Neuronal stem cell (in vitro differentiated cells): ENCODE measurements around the gene NR1H4.

Experiments
- DNase-seq: peaks from one replicate; pipeline ENCODE4 v3.0.0-alpha.2; 2013; ENCODE audit warnings: low spot score
- H2AFZ ChIP-seq: one replicate; pipeline ENCODE4 v1.6.1; 2013; ENCODE audit warnings: mild to moderate bottlenecking, low read length, inconsistent platforms
- H2AK5ac ChIP-seq: 2 replicates; pipeline ENCODE4 v1.6.1; 2013; ENCODE audit warnings: low read depth, mild to moderate bottlenecking, inconsistent platforms, low read length, moderate library complexity, mixed read lengths
- H2BK120ac ChIP-seq: 2 replicates; pipeline ENCODE4 v1.6.1; 2013; ENCODE audit warnings: low read depth, mild to moderate bottlenecking, inconsistent platforms, low read length, moderate library complexity, mixed read lengths
- H2BK12ac ChIP-seq: one replicate; pipeline ENCODE4 v1.6.1; 2013; ENCODE audit warnings: low read length, inconsistent platforms
- H2BK15ac ChIP-seq: 2 replicates; pipeline ENCODE4 v1.6.1; 2013; ENCODE audit warnings: mild to moderate bottlenecking, low read length, inconsistent platforms, mixed read lengths
- H2BK5ac ChIP-seq: one replicate; pipeline ENCODE4 v1.6.1; 2013; ENCODE audit warnings: inconsistent platforms, mild to moderate bottlenecking, low read length, moderate library complexity
- H3K14ac ChIP-seq: one replicate; pipeline ENCODE4 v1.6.1; 2013; ENCODE audit warnings: low read length, inconsistent platforms
- H3K18ac ChIP-seq: 2 replicates; pipeline ENCODE4 v1.6.1; 2013; ENCODE audit warnings: low read length, inconsistent platforms
- H3K23ac ChIP-seq: 2 replicates; pipeline ENCODE4 v1.6.1; 2013; ENCODE audit warnings: low read depth, mild to moderate bottlenecking, mixed read lengths, low read length, inconsistent platforms; ENCODE audit not compliant: poor library complexity
- H3K27ac ChIP-seq: replicated peaks from 3 replicates; pipeline ENCODE4 v1.5.1; 2013; ENCODE audit warnings: low read length, inconsistent platforms
- H3K27me3 ChIP-seq, 3 experiments: 2 replicates each; pipeline ENCODE4 v1.6.1; 2013; ENCODE audit warnings: low read length in 3 of 3, mild to moderate bottlenecking in 2 of 3, inconsistent platforms in 1 of 3, low read depth in 1 of 3, mixed read lengths in 1 of 3, moderate library complexity in 1 of 3; ENCODE audit not compliant: control insufficient read depth in 3 of 3, insufficient read depth in 3 of 3
- H3K36me3 ChIP-seq, 2 donors: replicated peaks in 1 of 2; 2 replicates each; pipeline ENCODE4 v1.6.1; 2013; ENCODE audit warnings: low read length in 2 of 2; ENCODE audit not compliant: control insufficient read depth in 2 of 2, insufficient read depth in 2 of 2
- H3K4ac ChIP-seq: 2 replicates; pipeline ENCODE4 v1.6.1; 2013; ENCODE audit warnings: inconsistent platforms, mild to moderate bottlenecking, low read length, moderate library complexity
- H3K4me1 ChIP-seq, 2 donors: 1 replicate in 1 of 2; 2 replicates in 1 of 2; pipeline ENCODE4 v1.6.1; 2013; ENCODE audit warnings: low read length in 2 of 2, low read depth in 1 of 2; ENCODE audit not compliant: control insufficient read depth in 2 of 2, insufficient read depth in 1 of 2
- H3K4me2 ChIP-seq: one replicate; pipeline ENCODE4 v1.6.1; 2013; ENCODE audit warnings: mild to moderate bottlenecking, low read length, inconsistent platforms; ENCODE audit not compliant: insufficient read depth, poor library complexity, severe bottlenecking
- H3K4me3 ChIP-seq, 2 donors: 2 replicates each; pipeline ENCODE4 v1.5.1; 2013; ENCODE audit warnings: low read length in 2 of 2, mild to moderate bottlenecking in 2 of 2, inconsistent platforms in 1 of 2, moderate library complexity in 1 of 2
- H3K79me1 ChIP-seq: one replicate; pipeline ENCODE4 v1.6.1; 2013; ENCODE audit warnings: low read depth, mild to moderate bottlenecking, inconsistent platforms, low read length, moderate library complexity
- H3K9ac ChIP-seq: one replicate; pipeline ENCODE4 v1.6.1; 2013; ENCODE audit warnings: mild to moderate bottlenecking, low read depth, low read length, inconsistent platforms; ENCODE audit not compliant: poor library complexity
- H3K9me3 ChIP-seq, 2 donors: replicated peaks in 1 of 2; 2 replicates each; pipeline versions ENCODE3 to v1.6.1; 2013; ENCODE audit warnings: low read length in 2 of 2, mild to moderate bottlenecking in 2 of 2, inconsistent platforms in 1 of 2, low read depth in 1 of 2, mixed read lengths in 1 of 2, moderate library complexity in 1 of 2; ENCODE audit not compliant: control insufficient read depth in 2 of 2, insufficient read depth in 1 of 2
- H4K8ac ChIP-seq: one replicate; pipeline ENCODE4 v1.6.1; 2013; ENCODE audit warnings: low read depth, mild to moderate bottlenecking, inconsistent platforms, low read length, moderate library complexity
- H4K91ac ChIP-seq: one replicate; pipeline ENCODE4 v1.6.1; 2013; ENCODE audit warnings: low read length, low read depth, mild to moderate bottlenecking, inconsistent platforms; ENCODE audit not compliant: poor library complexity
- WGBS, 2 donors: extraction: QIAGEN DNeasy Blood & Tissue Kit; methylation state at CpG; one replicate each; pipeline ENCODE4 v1.1.7; 2013; ENCODE audit warnings: missing lambda C conversion rate in 2 of 2, mixed read lengths in 1 of 2; ENCODE audit not compliant: insufficient read length in 2 of 2, insufficient replicate concordance in 1 of 2; ENCODE audit errors: extremely low coverage in 2 of 2; 5-methylcytosine and 5-hydroxymethylcytosine counted together

Gene NR1H4

DNA sequence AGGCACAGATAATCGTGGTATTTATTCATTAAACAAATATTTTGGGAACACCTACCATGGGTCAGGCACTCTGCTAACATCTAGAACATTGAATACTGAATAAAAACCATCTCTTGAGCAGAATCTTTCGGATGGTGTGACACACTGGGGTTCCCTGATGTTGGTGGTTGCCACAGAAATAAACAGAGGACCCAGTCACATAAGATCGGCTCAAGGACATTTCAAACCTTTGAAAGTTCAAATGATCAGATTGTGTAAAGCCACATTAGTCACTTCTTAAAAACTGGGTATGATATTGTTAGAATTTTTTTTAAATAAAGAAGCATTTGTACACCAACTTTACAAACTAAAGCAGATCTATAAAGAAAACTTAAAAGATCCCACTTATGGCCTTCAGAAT lies 39.0 kb downstream of the NR1H4 start:
- no peak overlapping the region for H3K4me3 ChIP-seq
- no peak overlapping the region for H3K4me2 ChIP-seq
- no peaks in the 10 kb centered on the region for H3K79me1 ChIP-seq
- no peak overlapping the region for H3K18ac ChIP-seq
- no peaks in the 10 kb centered on the region for H3K36me3 ChIP-seq
- H3K9ac ChIP-seq: no peak overlapping the region
- no peak overlapping the region for H2BK120ac ChIP-seq
- no peak overlapping the region for H3K23ac ChIP-seq
- DNase-seq: no peak
- no peak overlapping the region for H3K27ac ChIP-seq
- H4K91ac ChIP-seq: no peak overlapping the region
- no peak overlapping the region for H2BK12ac ChIP-seq
- no CpG with 5 or more reads among the region's 3 CpGs for WGBS, 2 donors
- H2AK5ac ChIP-seq: no peak overlapping the region
- no peaks in the 10 kb centered on the region for H3K4me1 ChIP-seq
- no peak overlapping the region for H4K8ac ChIP-seq
- H2AFZ ChIP-seq: no peak overlapping the region
- H3K14ac ChIP-seq: no peak overlapping the region
- no peak overlapping the region for H2BK5ac ChIP-seq
- no peak overlapping the region for H3K4ac ChIP-seq
- H2BK15ac ChIP-seq: no peak overlapping the region
- H3K9me3 ChIP-seq: peaks cover 0 to 3% of the 10 kb centered on the region in 2 donors
- no peaks in the 10 kb centered on the region for H3K27me3 ChIP-seq

DNA sequence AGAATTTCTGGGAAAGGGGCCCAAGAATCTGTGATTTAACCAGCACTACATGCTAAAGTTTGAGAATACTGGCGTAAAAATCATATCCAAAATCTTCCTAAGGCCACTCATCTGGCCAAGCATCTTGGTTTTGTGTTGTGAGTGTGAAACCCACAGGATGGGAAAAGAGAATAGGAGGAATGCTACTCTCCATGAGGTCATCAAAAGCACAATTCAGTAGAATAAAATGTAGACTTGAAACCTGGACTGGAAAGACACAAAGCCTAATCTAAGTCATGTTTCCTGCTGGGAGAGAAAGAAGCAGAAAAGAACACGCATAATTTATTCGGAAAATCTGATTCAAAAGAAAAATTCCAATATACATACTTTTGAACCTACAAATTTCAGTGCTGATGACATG lies 42.3 kb downstream of the NR1H4 start:
- H3K4me1 ChIP-seq: no peaks in the 10 kb centered on the region
- H2AK5ac ChIP-seq: no peak overlapping the region
- no peak overlapping the region for H2AFZ ChIP-seq
- H3K18ac ChIP-seq: no peak overlapping the region
- H3K27ac ChIP-seq: no peak overlapping the region
- no peak overlapping the region for H3K23ac ChIP-seq
- H3K27me3 ChIP-seq: no peaks in the 10 kb centered on the region
- no peaks in the 10 kb centered on the region for H3K79me1 ChIP-seq
- DNase-seq: no peak
- H3K9ac ChIP-seq: no peak overlapping the region
- H3K9me3 ChIP-seq: peaks cover 0 to 3% of the 10 kb centered on the region in 2 donors
- no peak overlapping the region for H4K91ac ChIP-seq
- H2BK120ac ChIP-seq: no peak overlapping the region
- H2BK5ac ChIP-seq: no peak overlapping the region
- H3K4ac ChIP-seq: no peak overlapping the region
- no peak overlapping the region for H3K14ac ChIP-seq
- no peak overlapping the region for H3K4me2 ChIP-seq
- no CpG with 5 or more reads among the region's 3 CpGs for WGBS, 2 donors
- H3K4me3 ChIP-seq: no peak overlapping the region
- no peak overlapping the region for H4K8ac ChIP-seq
- H2BK12ac ChIP-seq: no peak overlapping the region
- H3K36me3 ChIP-seq: no peaks in the 10 kb centered on the region
- no peak overlapping the region for H2BK15ac ChIP-seq

DNA sequence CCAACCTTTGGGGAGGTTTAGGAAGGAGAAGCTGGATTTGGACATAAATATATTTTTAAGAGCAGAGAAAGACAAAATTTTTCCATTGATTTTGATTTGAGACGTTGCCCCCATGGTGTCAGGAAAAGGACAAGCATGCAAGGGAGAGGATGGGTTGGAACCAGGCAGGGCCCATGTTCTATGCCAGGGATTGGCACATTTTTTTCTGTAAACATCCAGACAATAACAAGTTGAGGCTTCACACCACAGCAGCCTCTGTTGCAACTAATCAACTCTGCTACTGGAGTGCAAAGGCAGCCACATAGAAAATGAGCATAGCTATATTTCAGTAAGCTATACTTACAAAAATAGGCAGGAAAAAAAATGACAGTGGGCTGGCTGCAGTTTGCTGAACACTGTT lies 44.7 kb downstream of the NR1H4 start:
- H3K18ac ChIP-seq: no peak overlapping the region
- no peak overlapping the region for H3K4ac ChIP-seq
- no peak overlapping the region for H2BK12ac ChIP-seq
- no peak overlapping the region for H3K4me2 ChIP-seq
- H3K14ac ChIP-seq: no peak overlapping the region
- peaks cover 0 to 3% of the 10 kb centered on the region in 2 donors for H3K9me3 ChIP-seq
- no peak for DNase-seq
- H3K4me3 ChIP-seq: no peak overlapping the region
- no peaks in the 10 kb centered on the region for H3K36me3 ChIP-seq
- no peak overlapping the region for H2AFZ ChIP-seq
- no peak overlapping the region for H4K91ac ChIP-seq
- no peaks in the 10 kb centered on the region for H3K4me1 ChIP-seq
- no peak overlapping the region for H2BK15ac ChIP-seq
- H3K27me3 ChIP-seq: no peaks in the 10 kb centered on the region
- WGBS, 2 donors: no CpG with 5 or more reads among the region's 1 CpG
- no peak overlapping the region for H2BK120ac ChIP-seq
- H3K27ac ChIP-seq: no peak overlapping the region
- no peaks in the 10 kb centered on the region for H3K79me1 ChIP-seq
- H4K8ac ChIP-seq: no peak overlapping the region
- no peak overlapping the region for H3K9ac ChIP-seq
- no peak overlapping the region for H2AK5ac ChIP-seq
- H3K23ac ChIP-seq: no peak overlapping the region
- H2BK5ac ChIP-seq: no peak overlapping the region

DNA sequence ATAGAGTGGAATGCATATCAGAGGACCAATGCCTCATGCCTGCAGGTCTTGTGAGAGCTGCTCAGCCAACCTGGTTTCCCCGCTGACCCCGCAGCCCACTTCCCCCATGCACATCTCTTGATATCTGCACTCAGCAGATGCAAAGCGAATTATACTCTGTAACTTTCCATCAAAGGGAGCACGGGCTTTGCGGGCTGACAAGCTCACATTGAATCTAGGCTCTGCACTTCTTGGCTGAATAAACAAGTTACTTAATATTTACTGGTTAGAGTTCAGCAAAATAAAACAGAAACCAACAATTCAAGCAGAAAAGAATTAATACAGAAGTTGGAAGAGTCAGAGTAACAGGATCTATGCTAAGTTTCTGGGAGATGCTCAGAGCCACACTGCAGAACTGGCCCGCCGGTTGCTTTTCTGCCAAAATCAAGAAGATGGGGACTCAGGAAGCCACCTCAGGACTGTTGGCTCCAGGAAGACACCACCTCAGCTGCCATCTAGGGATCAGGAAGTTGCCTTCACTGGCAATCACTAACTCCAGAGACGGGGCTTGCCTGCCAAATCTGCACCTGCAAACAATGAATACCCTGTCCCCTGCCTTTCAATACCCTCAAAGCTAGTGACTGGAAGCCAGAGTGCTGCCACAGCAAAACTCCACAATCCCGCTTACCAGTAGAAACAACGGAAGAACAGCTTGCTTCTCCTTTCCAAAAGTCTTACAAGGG lies 46.5 kb downstream of the NR1H4 start:
- no peak for DNase-seq
- no peak overlapping the region for H2BK12ac ChIP-seq
- H3K27me3 ChIP-seq: no peaks in the 10 kb centered on the region
- no peak overlapping the region for H3K14ac ChIP-seq
- H3K79me1 ChIP-seq: no peaks in the 10 kb centered on the region
- H3K27ac ChIP-seq: no peak overlapping the region
- H2BK5ac ChIP-seq: no peak overlapping the region
- H4K91ac ChIP-seq: no peak overlapping the region
- no peak overlapping the region for H3K23ac ChIP-seq
- H2BK120ac ChIP-seq: no peak overlapping the region
- H3K4me1 ChIP-seq: no peaks in the 10 kb centered on the region
- H3K36me3 ChIP-seq: no peaks in the 10 kb centered on the region
- no peak overlapping the region for H3K18ac ChIP-seq
- peaks cover 0 to 3% of the 10 kb centered on the region in 2 donors for H3K9me3 ChIP-seq
- H3K4me3 ChIP-seq: no peak overlapping the region
- H4K8ac ChIP-seq: no peak overlapping the region
- no peak overlapping the region for H2AFZ ChIP-seq
- H2BK15ac ChIP-seq: no peak overlapping the region
- WGBS, 2 donors: no CpG with 5 or more reads among the region's 10 CpGs
- H3K9ac ChIP-seq: no peak overlapping the region
- no peak overlapping the region for H2AK5ac ChIP-seq
- H3K4me2 ChIP-seq: no peak overlapping the region
- H3K4ac ChIP-seq: no peak overlapping the region
